GM06990 (cell line): ENCODE data around the gene CCDC78.

Source experiments
- DNase-seq: peaks from one replicate; pipeline ENCODE4 v3.0.0-alpha.2; 2011; ENCODE audit not compliant: insufficient read length; ENCODE audit errors: extremely low read depth
- H3K27me3 ChIP-seq: replicated peaks from 2 replicates; pipeline ENCODE4 v1.6.0; 2011; ENCODE audit warnings: low read length; ENCODE audit not compliant: control insufficient read depth, insufficient read depth
- H3K36me3 ChIP-seq: 2 replicates; pipeline ENCODE4 v1.5.1; 2011; ENCODE audit warnings: low read length; ENCODE audit not compliant: control insufficient read depth, insufficient read depth
- H3K4me3 ChIP-seq: replicated peaks from 2 replicates; pipeline ENCODE4 v1.5.1; 2011; ENCODE audit warnings: low read depth, mild to moderate bottlenecking, control low read depth, low read length
- CTCF ChIP-seq: IDR thresholded peaks from 2 replicates; pipeline ENCODE4 v1.5.1; 2011; ENCODE audit warnings: low read length, control low read depth, mild to moderate bottlenecking, inconsistent platforms; ENCODE audit not compliant: insufficient read depth, poor library complexity, severe bottlenecking

CCDC78 gene

GRCh38 chr16:677316-678190 lies 48.7 kb downstream of the CCDC78 start:
- H3K36me3 ChIP-seq = peaks cover 21% of the 10 kb centered on the region
- no peak for DNase-seq
- H3K4me3 ChIP-seq = no peak overlapping the region
- no peak for TF ChIP-seq CTCF
- H3K27me3 ChIP-seq = no peaks in the 10 kb centered on the region

- no peak for TF ChIP-seq CTCF
- Histone ChIP-seq H3K4me3 (no peak overlapping the region), H3K36me3 (peaks cover 19% of the 10 kb centered on the region), H3K27me3 (no peaks in the 10 kb centered on the region)
- DNase-seq = no peak
Measured at GRCh38 chr16:676913-677312, 49.3 kb downstream of the CCDC78 start.

GRCh38 chr16:676565-676902 lies 49.7 kb downstream of the CCDC78 start:
- peaks cover 16% of the 10 kb centered on the region for H3K36me3 ChIP-seq
- H3K4me3 ChIP-seq = no peak overlapping the region
- no peak for DNase-seq
- no peaks in the 10 kb centered on the region for H3K27me3 ChIP-seq
- no peak for TF ChIP-seq CTCF

- DNase-seq = no peak
- no peak overlapping the region for H3K4me3 ChIP-seq
- no peaks in the 10 kb centered on the region for H3K27me3 ChIP-seq
- peaks cover 19% of the 10 kb centered on the region for H3K36me3 ChIP-seq
- no peak for TF ChIP-seq CTCF
Measured at GRCh38 chr16:675884-676564, 50.2 kb downstream of the CCDC78 start.

- Histone ChIP-seq H3K36me3 (peaks cover 23% of the 10 kb centered on the region), H3K4me3 (no peak within 1 kb of the TSS), H3K27me3 (no peaks in the 10 kb centered on the region)
- no peak for TF ChIP-seq CTCF
- no peak for DNase-seq
Measured at GRCh38 chr16:674968-675883, 51.0 kb downstream of the CCDC78 start, which contains the start of gene RHBDL1. RHBDL1 (plus strand) TSS chr16:675671; CDS start chr16:675791, 120 bp downstream.
